CD4-positive, alpha-beta T cell treated with Interleukin-21 for 1 hour (primary cell): ENCODE measurements around the gene MN1.
"Not testable (repeated sequence)": the region's sequence is repeated elsewhere in the genome, so short reads cannot be mapped to it uniquely, and the experiment has no call there.

Source experiments
- DNase-seq: peaks from one replicate; pipeline ENCODE4 v3.0.0-alpha.2; 2020

The MN1 gene

GRCh38 chr22:27755521-27756211, 45.9 kb downstream of the MN1 start:
- DNase-seq: no peak

- no peak for DNase-seq
Measured at GRCh38 chr22:27754888-27755480, 46.6 kb downstream of the MN1 start.

GRCh38 chr22:27754247-27754887, 47.2 kb downstream of the MN1 start:
- no peak for DNase-seq

- no peak for DNase-seq
Measured at GRCh38 chr22:27752771-27753170, 48.8 kb downstream of the MN1 start.

GRCh38 chr22:27752141-27752540, 49.4 kb downstream of the MN1 start:
- DNase-seq: no peak

GRCh38 chr22:27751277-27752070, 50.1 kb downstream of the MN1 start:
- no peak for DNase-seq

GRCh38 chr22:27750584-27751265, 50.8 kb downstream of the MN1 start:
- DNase-seq: no peak

GRCh38 chr22:27749597-27750225, 51.8 kb downstream of the MN1 start:
- no peak for DNase-seq

GRCh38 chr22:27748751-27749191, 52.8 kb downstream of the MN1 start:
- DNase-seq: no peak

GRCh38 chr22:27748349-27748748, 53.2 kb downstream of the MN1 start:
- DNase-seq: no peak

GRCh38 chr22:27747396-27748221, 53.9 kb downstream of the MN1 start:
- no peak for DNase-seq

- no peak for DNase-seq
Measured at GRCh38 chr22:27746918-27747317, 54.6 kb downstream of the MN1 start.

- DNase-seq: no peak
Measured at GRCh38 chr22:27745809-27746208, 55.7 kb downstream of the MN1 start.

GRCh38 chr22:27745154-27745553, 56.4 kb downstream of the MN1 start:
- no peak for DNase-seq

GRCh38 chr22:27744078-27744477, 57.5 kb downstream of the MN1 start:
- not testable (repeated sequence) for DNase-seq

- no peak for DNase-seq
Measured at GRCh38 chr22:27740202-27740748, 61.3 kb downstream of the MN1 start.

- DNase-seq: no peak
Measured at GRCh38 chr22:27737521-27737920, 64.0 kb downstream of the MN1 start.

GRCh38 chr22:27734066-27734465, 67.5 kb downstream of the MN1 start:
- DNase-seq: no peak

GRCh38 chr22:27732841-27733240, 68.7 kb downstream of the MN1 start:
- DNase-seq: no peak

- no peak for DNase-seq
Measured at GRCh38 chr22:27732391-27732790, 69.2 kb downstream of the MN1 start.

- no peak for DNase-seq
Measured at GRCh38 chr22:27731621-27732020, 69.9 kb downstream of the MN1 start.
